SK-N-MC (cell line): ENCODE results near the gene MS4A4A.

Source experiments
- DNase-seq: peaks from one replicate; pipeline ENCODE4 v3.0.0-alpha.2; 2011; ENCODE audit warnings: low read depth, low spot score
- H3K27ac ChIP-seq: fragments of 200-600 bp; sonication (generic); 2 replicates; pipeline ENCODE4 v1.5.1; 2016; ENCODE audit warnings: mixed run types
- H3K36me3 ChIP-seq: fragments of 200-600 bp; sonication (generic); 2 replicates; pipeline ENCODE4 v1.6.1; 2017; ENCODE audit warnings: antibody characterized with exemption, low read length, mixed read lengths; ENCODE audit not compliant: insufficient read depth
- H3K4me3 ChIP-seq: fragments of 200-600 bp; sonication (generic); 2 replicates; pipeline ENCODE4 v1.5.1; 2016
- H3K9ac ChIP-seq: fragments of 200-600 bp; sonication (generic); 2 replicates; pipeline ENCODE4 v1.8.0; 2017; ENCODE audit warnings: mixed run types, mixed read lengths; ENCODE audit not compliant: insufficient read length
- H3K9me3 ChIP-seq: fragments of 200-600 bp; sonication (generic); 2 replicates; pipeline ENCODE4 v1.6.1; 2017; ENCODE audit warnings: low read depth, mild to moderate bottlenecking, antibody characterized with exemption, low read length, moderate library complexity, mixed read lengths
- EZH2 ChIP-seq: fragments of 200-600 bp; sonication (generic); IDR thresholded peaks from one replicate; pipeline ENCODE4 v1.6.1; 2017; ENCODE audit warnings: antibody characterized with exemption
- FOXP2 ChIP-seq: optimal IDR thresholded peaks from 2 replicates; pipeline ENCODE3; 2011; ENCODE audit warnings: mild to moderate bottlenecking, moderate library complexity; ENCODE audit not compliant: insufficient read depth; ENCODE audit errors: extremely low read length, control extremely low read depth
- POLR2AphosphoS5 ChIP-seq: IDR thresholded peaks from 2 replicates; pipeline ENCODE4 v1.6.1; 2012; ENCODE audit warnings: mild to moderate bottlenecking, low read depth, low read length, borderline replicate concordance

The MS4A4A gene

GRCh38 chr11:60280412-60280811 is at the start of gene MS4A4A:
MS4A4A (plus strand) TSS chr11:60280666; CDS start chr11:60280676, 10 bp downstream.
- Histone ChIP-seq H3K36me3 (no peaks in the 10 kb centered on the region), H3K27ac (no peak within 1 kb of the TSS), H3K4me3 (no peak within 1 kb of the TSS), H3K9ac (no peak within 1 kb of the TSS), H3K9me3 (no peaks in the 10 kb centered on the region)
- TF ChIP-seq POLR2AphosphoS5 (no peak), EZH2 (no peak)
- DNase-seq = no peak

GRCh38 chr11:60230681-60231080 is 49.8 kb upstream of the MS4A4A start:
- Histone ChIP-seq H3K36me3 (no peaks in the 10 kb centered on the region), H3K4me3 (no peak overlapping the region), H3K27ac (no peak overlapping the region), H3K9ac (no peak overlapping the region), H3K9me3 (no peaks in the 10 kb centered on the region)
- no peak for DNase-seq
- TF ChIP-seq POLR2AphosphoS5 = no peak
- no peak for TF ChIP-seq FOXP2
- no peak for TF ChIP-seq EZH2

- Histone ChIP-seq H3K9me3 (no peaks in the 10 kb centered on the region), H3K27ac (no peak overlapping the region), H3K9ac (no peak overlapping the region), H3K36me3 (no peaks in the 10 kb centered on the region), H3K4me3 (no peak overlapping the region)
- no peak for DNase-seq
- TF ChIP-seq FOXP2 (no peak), POLR2AphosphoS5 (no peak), EZH2 (no peak)
Measured at GRCh38 chr11:60235321-60235720, 45.1 kb upstream of the MS4A4A start.

GRCh38 chr11:60240662-60241061 is 39.8 kb upstream of the MS4A4A start:
- Histone ChIP-seq H3K9me3 (no peaks in the 10 kb centered on the region), H3K4me3 (no peak overlapping the region), H3K9ac (no peak overlapping the region), H3K27ac (no peak overlapping the region), H3K36me3 (no peaks in the 10 kb centered on the region)
- DNase-seq = no peak
- TF ChIP-seq POLR2AphosphoS5 (no peak), EZH2 (no peak), FOXP2 (no peak)

- Histone ChIP-seq H3K36me3 (no peaks in the 10 kb centered on the region), H3K4me3 (no peak overlapping the region), H3K9me3 (no peaks in the 10 kb centered on the region), H3K9ac (no peak overlapping the region), H3K27ac (no peak overlapping the region)
- no peak for DNase-seq
- TF ChIP-seq FOXP2 = no peak
- TF ChIP-seq POLR2AphosphoS5 = no peak
- TF ChIP-seq EZH2 = no peak
Measured at GRCh38 chr11:60241786-60242185, 38.7 kb upstream of the MS4A4A start.

GRCh38 chr11:60242740-60243239 is 37.7 kb upstream of the MS4A4A start, which contains the start of gene MS4A4E:
MS4A4E (minus strand) TSS chr11:60243137; CDS start chr11:60230055, 13,082 bp downstream.
- H3K4me3 ChIP-seq = no peak within 1 kb of the TSS
- no peak for TF ChIP-seq POLR2AphosphoS5
- no peak within 1 kb of the TSS for H3K27ac ChIP-seq
- no peak within 1 kb of the TSS for H3K9ac ChIP-seq
- no peaks in the 10 kb centered on the region for H3K9me3 ChIP-seq
- no peak for DNase-seq
- no peaks in the 10 kb centered on the region for H3K36me3 ChIP-seq

GRCh38 chr11:60251485-60252212 is 28.8 kb upstream of the MS4A4A start:
- no peak for DNase-seq
- Histone ChIP-seq H3K9me3 (no peaks in the 10 kb centered on the region), H3K9ac (no peak overlapping the region), H3K4me3 (no peak overlapping the region), H3K27ac (no peak overlapping the region), H3K36me3 (no peaks in the 10 kb centered on the region)
- no peak for TF ChIP-seq POLR2AphosphoS5
- no peak for TF ChIP-seq FOXP2
- TF ChIP-seq EZH2 = no peak

- Histone ChIP-seq H3K4me3 (no peak overlapping the region), H3K9ac (no peak overlapping the region), H3K36me3 (no peaks in the 10 kb centered on the region), H3K27ac (no peak overlapping the region), H3K9me3 (no peaks in the 10 kb centered on the region)
- no peak for DNase-seq
- TF ChIP-seq EZH2 = no peak
- no peak for TF ChIP-seq FOXP2
- TF ChIP-seq POLR2AphosphoS5 = no peak
Measured at GRCh38 chr11:60252213-60253108, 28.0 kb upstream of the MS4A4A start.
